ENCODE measurements around the gene KIAA0232.
"Not testable (repeated sequence)": the region's sequence is repeated elsewhere in the genome, so short reads cannot be mapped to it uniquely, and the experiment has no call there.

Gene KIAA0232

DNA sequence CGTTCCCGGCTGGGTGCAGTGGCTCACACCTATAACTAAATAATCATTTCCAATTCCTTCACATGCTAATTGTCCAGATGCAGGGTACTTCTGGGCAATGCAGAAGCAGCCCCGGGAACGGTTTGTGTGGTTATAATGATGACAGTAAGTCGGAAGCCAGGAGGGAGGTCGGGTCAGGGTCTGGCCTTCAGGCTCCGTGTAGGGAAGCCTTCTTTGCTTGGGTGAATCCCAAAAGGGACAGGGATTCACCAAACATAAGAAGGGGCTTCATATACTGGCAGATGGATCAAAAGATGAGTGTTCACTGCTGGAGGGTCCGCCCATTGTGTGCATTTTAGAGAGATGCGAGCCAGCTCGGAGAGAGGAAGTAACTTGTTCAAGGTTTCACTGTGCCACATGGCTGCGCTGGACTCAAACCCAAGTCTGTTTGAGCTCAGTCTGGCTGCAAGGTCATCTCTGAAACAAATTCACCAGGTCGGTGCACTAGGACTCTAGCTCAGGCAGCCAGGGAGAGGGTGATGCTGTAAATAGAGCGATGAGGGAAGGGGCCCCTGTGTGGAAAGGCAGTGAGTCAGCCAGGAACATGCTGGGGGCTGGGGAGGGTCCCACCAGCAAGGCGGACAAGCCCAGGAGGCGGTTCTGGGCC lies 4.8 kb upstream of the KIAA0232 start:
- no peak for DNase-seq
- H3K9me3 Mint-ChIP-seq = no peaks in the 10 kb centered on the region
- H3K27me3 Mint-ChIP-seq = no peaks in the 10 kb centered on the region
- no peaks in the 10 kb centered on the region for H3K36me3 Mint-ChIP-seq (ENCODE audit: low read depth)
- H3K4me1 Mint-ChIP-seq (ENCODE audit: low read depth) = peaks cover 47% of the 10 kb centered on the region
- peak overlapping the region; percentile 90 for H3K27ac Mint-ChIP-seq
- peak overlapping the region; percentile 11 for H3K4me3 Mint-ChIP-seq

GRCh38 chr4:6778435-6778834 lies 4.1 kb upstream of the KIAA0232 start:
- no peak overlapping the region for H3K4me3 Mint-ChIP-seq
- peaks cover 47% of the 10 kb centered on the region for H3K4me1 Mint-ChIP-seq (ENCODE audit: low read depth)
- H3K36me3 Mint-ChIP-seq (ENCODE audit: low read depth) = no peaks in the 10 kb centered on the region
- H3K27me3 Mint-ChIP-seq = no peaks in the 10 kb centered on the region
- H3K27ac Mint-ChIP-seq = peak overlapping the region; percentile 90
- DNase-seq = no peak
- no peaks in the 10 kb centered on the region for H3K9me3 Mint-ChIP-seq

DNA sequence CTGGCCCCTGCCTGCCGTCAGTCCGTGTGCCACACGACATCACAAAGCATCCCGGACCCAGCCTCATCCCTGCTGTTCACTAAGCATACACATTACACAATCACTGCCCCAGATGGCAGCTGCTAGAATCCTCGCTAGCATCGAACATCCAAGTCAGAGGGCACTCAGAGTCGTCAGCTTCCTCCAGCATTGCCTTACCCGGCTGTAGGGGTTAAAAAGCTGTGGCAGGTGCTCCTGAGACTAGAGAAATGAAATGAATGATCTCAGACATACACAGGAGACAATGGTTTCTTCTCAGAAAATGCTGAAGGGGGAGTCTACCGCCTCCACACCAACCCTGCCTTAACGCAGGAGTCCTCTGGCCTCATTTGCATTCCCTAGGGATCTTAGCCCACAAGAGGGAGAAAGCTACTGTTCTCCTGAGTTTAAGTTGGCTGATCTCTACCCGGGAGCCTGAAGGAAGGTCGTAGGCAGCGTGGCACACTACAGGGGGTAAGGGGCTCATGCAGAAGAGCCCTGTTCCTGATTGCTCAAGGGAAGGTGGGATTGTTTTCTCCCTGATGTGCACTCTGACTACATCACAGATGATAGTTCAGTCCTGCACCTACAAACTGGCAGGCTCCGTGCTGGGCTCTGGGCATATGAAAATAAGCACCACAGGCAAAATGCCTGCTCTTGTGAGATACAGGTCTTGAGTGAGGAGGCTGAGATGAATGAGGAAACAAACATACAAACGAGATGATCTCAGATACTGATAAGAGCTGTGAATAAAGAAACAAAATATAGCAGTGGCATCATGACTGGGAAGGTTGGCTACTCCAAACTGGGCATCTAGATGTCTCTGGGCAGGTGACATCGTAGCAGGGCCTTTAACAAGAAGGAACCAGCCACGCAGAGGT lies 2.6 kb upstream of the KIAA0232 start:
- peaks cover 59% of the 10 kb centered on the region for H3K4me1 Mint-ChIP-seq (ENCODE audit: low read depth)
- no peak overlapping the region for H3K27ac Mint-ChIP-seq
- H3K4me3 Mint-ChIP-seq = no peak overlapping the region
- no peaks in the 10 kb centered on the region for H3K9me3 Mint-ChIP-seq
- no peaks in the 10 kb centered on the region for H3K27me3 Mint-ChIP-seq
- H3K36me3 Mint-ChIP-seq (ENCODE audit: low read depth) = peaks cover 4% of the 10 kb centered on the region
- DNase-seq = no peak

DNA sequence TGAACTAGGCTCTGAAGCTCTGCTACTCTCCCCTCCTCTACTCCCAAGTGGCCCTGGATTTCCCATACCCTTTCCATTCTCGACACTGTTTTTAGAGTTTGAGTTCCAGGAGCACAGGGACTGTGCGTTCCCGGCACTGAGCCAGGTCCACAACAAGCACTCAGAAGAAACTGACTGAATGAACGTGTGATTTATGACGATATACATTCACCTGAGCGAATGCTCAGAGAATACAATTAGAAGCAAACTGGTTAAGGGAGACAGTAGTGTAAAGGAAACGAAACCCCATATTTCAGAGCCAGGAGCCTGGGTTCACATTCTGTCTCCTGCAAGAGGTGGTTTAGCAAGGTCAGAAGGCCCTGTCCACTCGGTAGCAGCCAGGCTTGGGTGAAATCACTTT lies 1.4 kb upstream of the KIAA0232 start:
- Mint-ChIP-seq H3K4me3 (peak overlapping the region; percentile 71), H3K36me3 (ENCODE audit: low read depth) (peaks cover 5% of the 10 kb centered on the region), H3K27ac (peak overlapping the region; percentile 80), H3K27me3 (no peaks in the 10 kb centered on the region), H3K4me1 (ENCODE audit: low read depth) (peaks cover 70% of the 10 kb centered on the region), H3K9me3 (no peaks in the 10 kb centered on the region)
- DNase-seq = no peak

GRCh38 chr4:6781561-6781960 lies 966 bp upstream of the KIAA0232 start:
- Mint-ChIP-seq H3K36me3 (ENCODE audit: low read depth) (peaks cover 9% of the 10 kb centered on the region), H3K9me3 (no peaks in the 10 kb centered on the region), H3K4me3 (peak overlapping the region; percentile 71), H3K27me3 (no peaks in the 10 kb centered on the region), H3K4me1 (ENCODE audit: low read depth) (peaks cover 70% of the 10 kb centered on the region), H3K27ac (peak overlapping the region; percentile 80)
- no peak for DNase-seq

GRCh38 chr4:6782846-6783110 lies 251 bp downstream of the KIAA0232 start:
- no peak overlapping the region for H3K27ac Mint-ChIP-seq
- no peaks in the 10 kb centered on the region for H3K27me3 Mint-ChIP-seq
- no peak overlapping the region for H3K4me3 Mint-ChIP-seq

DNA sequence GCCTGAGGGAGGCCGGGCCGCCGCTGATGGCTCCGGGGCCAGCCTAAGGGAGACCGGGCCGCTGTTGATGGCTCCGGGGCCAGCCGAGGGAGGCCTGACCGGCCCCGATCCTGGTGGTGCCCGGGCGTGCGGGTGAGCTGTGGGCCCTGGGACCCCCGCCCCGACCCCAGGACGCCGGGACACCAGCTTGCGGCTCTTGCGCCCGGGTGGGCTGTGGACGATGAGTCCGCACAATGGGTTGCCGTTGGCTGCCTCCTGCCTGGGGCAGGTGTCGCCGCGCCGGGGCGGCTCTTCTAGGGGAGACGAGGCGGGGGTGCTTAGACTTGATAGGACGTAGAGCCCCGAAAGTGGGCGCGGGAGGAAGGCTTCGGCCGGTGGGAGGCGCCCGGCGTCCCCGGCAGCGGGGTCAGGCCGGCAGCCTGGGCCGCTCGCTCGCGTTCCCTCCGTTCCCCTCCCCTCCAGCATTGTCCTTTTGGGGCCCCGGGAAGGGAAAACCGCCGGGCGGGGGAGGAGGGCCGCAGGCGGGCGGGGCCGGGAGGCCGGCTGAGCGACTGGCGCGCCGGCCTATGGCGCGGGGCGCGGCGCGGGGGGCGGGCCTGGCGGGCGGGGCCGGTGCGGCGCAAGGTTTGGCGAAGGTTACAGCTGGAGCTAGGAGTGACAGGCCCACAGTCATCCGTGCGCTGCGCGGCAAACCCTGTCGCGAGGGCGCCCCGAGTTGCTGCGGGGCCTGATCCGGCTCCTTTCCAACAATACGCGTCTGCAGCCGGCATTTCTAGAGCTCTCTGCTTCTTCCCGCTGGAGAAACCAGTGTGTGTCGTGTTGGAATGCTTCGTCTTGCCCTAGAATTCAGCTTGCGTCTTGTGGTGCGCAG lies 819 bp downstream of the KIAA0232 start:
- Mint-ChIP-seq H3K27ac (peak overlapping the region; percentile 86), H3K27me3 (no peaks in the 10 kb centered on the region), H3K36me3 (ENCODE audit: low read depth) (peaks cover 23% of the 10 kb centered on the region), H3K4me1 (ENCODE audit: low read depth) (peaks cover 68% of the 10 kb centered on the region), H3K4me3 (peak overlapping the region; percentile 86), H3K9me3 (no peaks in the 10 kb centered on the region)
- DNase-seq = peak; percentile 96

More at GRCh38 chr4:6782846-6783110, 251 bp downstream of the KIAA0232 start:
- Mint-ChIP-seq H3K4me1 (ENCODE audit: low read depth) (peaks cover 68% of the 10 kb centered on the region), H3K9me3 (no peaks in the 10 kb centered on the region), H3K36me3 (ENCODE audit: low read depth) (peaks cover 17% of the 10 kb centered on the region)
- DNase-seq = no peak

- Mint-ChIP-seq H3K27me3 (no peaks in the 10 kb centered on the region), H3K27ac (no peak overlapping the region), H3K4me3 (no peak overlapping the region), H3K4me1 (ENCODE audit: low read depth) (peaks cover 62% of the 10 kb centered on the region), H3K36me3 (ENCODE audit: low read depth) (peaks cover 36% of the 10 kb centered on the region), H3K9me3 (no peaks in the 10 kb centered on the region)
- no peak for DNase-seq
Measured at GRCh38 chr4:6785572-6785925, 3.0 kb downstream of the KIAA0232 start.

DNA sequence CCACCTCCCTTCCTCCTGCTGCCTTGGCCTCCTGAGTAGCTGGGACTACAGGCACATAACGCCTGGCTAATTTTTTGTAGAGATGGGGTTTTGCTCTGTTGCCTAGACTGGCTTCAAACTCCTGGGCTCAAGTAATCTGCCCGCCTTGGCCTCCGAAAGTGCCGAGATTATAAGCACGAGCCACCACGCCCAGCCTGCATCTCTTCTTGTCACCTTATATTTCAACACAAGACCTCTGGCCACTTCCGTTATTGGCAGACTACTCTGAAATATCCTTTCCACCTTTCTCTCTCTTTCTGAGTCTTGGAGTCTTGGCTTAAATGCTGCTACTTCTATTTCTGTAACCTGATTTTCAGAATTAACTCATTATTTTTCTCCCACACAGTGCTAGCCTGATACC lies 5.6 kb downstream of the KIAA0232 start:
- Mint-ChIP-seq H3K36me3 (ENCODE audit: low read depth) (peaks cover 58% of the 10 kb centered on the region), H3K27me3 (no peaks in the 10 kb centered on the region), H3K4me1 (ENCODE audit: low read depth) (peaks cover 68% of the 10 kb centered on the region), H3K9me3 (peaks cover 5% of the 10 kb centered on the region), H3K27ac (peak overlapping the region; percentile 74), H3K4me3 (no peak overlapping the region)
- no peak for DNase-seq

GRCh38 chr4:6791245-6791644 lies 8.7 kb downstream of the KIAA0232 start:
- not testable (repeated sequence) for DNase-seq, H3K9me3 Mint-ChIP-seq, H3K4me3 Mint-ChIP-seq, H3K27me3 Mint-ChIP-seq
- peaks cover 57% of the 10 kb centered on the region for H3K36me3 Mint-ChIP-seq (ENCODE audit: low read depth)
- H3K4me1 Mint-ChIP-seq (ENCODE audit: low read depth) = peaks cover 66% of the 10 kb centered on the region
- H3K27ac Mint-ChIP-seq = peak overlapping the region; percentile 39

DNA sequence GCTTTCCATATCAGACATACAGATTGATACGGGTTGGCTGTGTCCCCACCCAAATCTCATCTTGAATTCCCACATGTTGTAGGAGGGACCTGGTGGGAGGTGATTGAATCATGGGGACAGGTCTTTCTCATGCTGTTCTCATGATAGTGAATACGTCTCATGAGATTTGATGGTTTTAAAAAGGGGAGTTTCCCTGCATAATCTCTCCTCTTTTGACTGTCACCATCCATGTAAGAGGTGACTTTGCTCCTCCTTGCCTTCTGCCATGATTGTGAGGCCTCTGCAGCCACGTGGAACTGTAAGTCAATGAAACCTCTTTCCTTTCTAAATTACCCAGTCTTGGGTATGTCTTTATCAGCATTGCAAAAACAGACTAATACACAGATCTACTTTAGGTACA lies 9.3 kb downstream of the KIAA0232 start:
- peak overlapping the region; percentile 39 for H3K27ac Mint-ChIP-seq
- H3K4me1 Mint-ChIP-seq (ENCODE audit: low read depth) = peaks cover 68% of the 10 kb centered on the region
- H3K36me3 Mint-ChIP-seq (ENCODE audit: low read depth) = peaks cover 58% of the 10 kb centered on the region
- H3K27me3 Mint-ChIP-seq, H3K4me3 Mint-ChIP-seq, H3K9me3 Mint-ChIP-seq, DNase-seq: not testable (repeated sequence)

GRCh38 chr4:6794189-6794588 lies 11.7 kb downstream of the KIAA0232 start:
- H3K27me3 Mint-ChIP-seq = no peaks in the 10 kb centered on the region
- H3K4me1 Mint-ChIP-seq (ENCODE audit: low read depth) = peaks cover 67% of the 10 kb centered on the region
- H3K4me3 Mint-ChIP-seq = no peak overlapping the region
- H3K27ac Mint-ChIP-seq = peak overlapping the region; percentile 38
- peaks cover 51% of the 10 kb centered on the region for H3K36me3 Mint-ChIP-seq (ENCODE audit: low read depth)
- DNase-seq = no peak
- peaks cover 5% of the 10 kb centered on the region for H3K9me3 Mint-ChIP-seq

GRCh38 chr4:6795821-6796220 lies 13.3 kb downstream of the KIAA0232 start:
- DNase-seq = no peak
- Mint-ChIP-seq H3K36me3 (ENCODE audit: low read depth) (peaks cover 45% of the 10 kb centered on the region), H3K4me3 (no peak overlapping the region), H3K27me3 (no peaks in the 10 kb centered on the region), H3K4me1 (ENCODE audit: low read depth) (peaks cover 68% of the 10 kb centered on the region), H3K27ac (no peak overlapping the region), H3K9me3 (peaks cover 5% of the 10 kb centered on the region)

DNA sequence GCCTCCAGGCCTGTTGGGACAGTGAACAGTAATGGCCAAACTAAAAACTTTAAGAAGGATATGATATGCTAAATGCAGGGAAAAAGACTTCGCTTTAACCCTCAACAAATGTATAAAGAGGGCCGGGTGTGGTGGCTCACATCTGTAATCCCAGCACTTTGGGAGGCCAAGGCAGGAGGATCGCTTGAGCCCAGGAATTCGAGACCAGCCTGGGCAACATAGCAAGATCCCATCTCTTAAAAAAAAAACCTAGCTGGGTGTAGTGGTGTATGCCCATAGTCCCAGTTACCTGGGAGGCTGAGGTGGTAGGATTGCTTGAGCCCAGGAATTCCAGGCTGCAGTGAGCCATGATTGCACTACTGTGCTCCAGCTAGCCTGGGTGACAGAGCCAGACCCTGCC lies 14.8 kb downstream of the KIAA0232 start:
- peaks cover 66% of the 10 kb centered on the region for H3K4me1 Mint-ChIP-seq (ENCODE audit: low read depth)

More for the DNA sequence above, 14.8 kb downstream of the KIAA0232 start:
- H3K27ac Mint-ChIP-seq, DNase-seq, H3K27me3 Mint-ChIP-seq, H3K9me3 Mint-ChIP-seq, H3K4me3 Mint-ChIP-seq: not testable (repeated sequence)
- peaks cover 36% of the 10 kb centered on the region for H3K36me3 Mint-ChIP-seq (ENCODE audit: low read depth)
